ENCODE results near the gene FBP2. TPM values are rescaled to one million over a fixed set of nuclear protein-coding genes. Genes with fewer than 3 reads are reported as not detected.
"Not testable (repeated sequence)": the region's sequence is repeated elsewhere in the genome, so short reads cannot be mapped to it uniquely, and the experiment has no call there.

The FBP2 gene
- total and polyA plus RNA-seq, 4 donors = 0.02 to 0.88 TPM; not detected in 2

DNA sequence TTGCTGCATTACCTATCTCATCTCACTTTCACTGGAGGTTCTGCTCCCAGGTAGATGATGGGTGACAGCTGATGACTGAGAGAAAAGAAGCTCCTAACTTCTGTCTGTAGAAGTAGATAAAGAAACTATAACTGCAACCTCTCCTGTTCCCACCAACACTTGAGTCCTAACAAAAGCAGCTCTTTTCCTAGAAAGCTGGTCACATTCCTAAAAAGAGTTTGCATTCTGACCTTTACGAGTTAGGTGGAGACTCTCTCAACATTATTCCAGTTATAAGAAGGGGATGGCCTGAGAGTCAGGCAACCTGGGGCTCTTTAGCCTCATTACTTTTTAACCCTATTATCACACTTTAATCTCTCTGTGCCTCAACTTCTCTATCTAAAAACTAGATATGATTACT is 47.7 kb downstream of the FBP2 start:
- no peak overlapping the region for H3K4me3 ChIP-seq
- ATAC-seq (ENCODE audit: insufficient read depth, low FRiP score) (no peak), DNase-seq (no peak)
- H3K9ac ChIP-seq (ENCODE audit: insufficient read depth in 1 of 2, low read length in 2 of 2) = no peak overlapping the region
- H3K9me3 ChIP-seq (ENCODE audit: control insufficient read depth in 4 of 4, insufficient read depth in 3 of 4, low read length in 3 of 4) = no peaks in the 10 kb centered on the region
- H3K4me1 ChIP-seq (ENCODE audit: control insufficient read depth in 5 of 5, insufficient read depth in 5 of 5, low read length in 5 of 5) = no peaks in the 10 kb centered on the region
- H3K27ac ChIP-seq (ENCODE audit: low read depth in 1 of 2, low read length in 1 of 2) = no peak overlapping the region
- no peak for TF ChIP-seq CTCF (IDR thresholded peaks at IDR 0.05; ENCODE audit: control extremely low read depth, extremely low read depth)
- no peaks in the 10 kb centered on the region for H3K36me3 ChIP-seq (ENCODE audit: control insufficient read depth in 4 of 4, insufficient read depth in 4 of 4, low read length in 4 of 4)
- H3K27me3 ChIP-seq (ENCODE audit: control insufficient read depth in 3 of 3, insufficient read depth in 3 of 3, low read length in 2 of 3) = no peaks in the 10 kb centered on the region
- 55 to 79% methylated on average over 1 of the region's 1 CpG for WGBS, 2 donors

DNA sequence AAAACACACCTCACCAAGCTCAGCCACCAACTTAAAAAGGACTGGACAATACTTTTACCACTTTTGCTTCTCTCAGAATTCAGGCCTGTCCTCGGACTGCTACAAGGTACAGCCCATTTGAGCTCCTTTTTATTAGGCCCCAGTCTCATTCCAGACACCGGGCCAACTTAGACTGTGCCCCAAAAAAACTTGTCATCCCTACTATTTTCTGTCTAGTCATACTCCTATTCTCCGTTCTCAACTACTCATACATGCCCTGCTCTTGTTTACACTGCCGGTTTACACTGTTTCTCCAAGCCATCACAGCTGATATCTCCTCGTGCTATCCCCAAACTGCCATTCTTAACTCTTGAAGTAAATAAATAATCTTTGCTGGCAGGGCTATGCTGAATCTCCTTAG is 49.3 kb downstream of the FBP2 start:
- H3K4me3 ChIP-seq; H3K9me3 ChIP-seq (ENCODE audit: control insufficient read depth in 4 of 4, insufficient read depth in 3 of 4, low read length in 3 of 4); DNase-seq; H3K27ac ChIP-seq (ENCODE audit: low read depth in 1 of 2, low read length in 1 of 2); H3K4me1 ChIP-seq (ENCODE audit: control insufficient read depth in 5 of 5, insufficient read depth in 5 of 5, low read length in 5 of 5); ATAC-seq (ENCODE audit: insufficient read depth, low FRiP score); H3K36me3 ChIP-seq (ENCODE audit: control insufficient read depth in 4 of 4, insufficient read depth in 4 of 4, low read length in 4 of 4); H3K27me3 ChIP-seq (ENCODE audit: control insufficient read depth in 3 of 3, insufficient read depth in 3 of 3, low read length in 2 of 3); H3K9ac ChIP-seq (ENCODE audit: insufficient read depth in 1 of 2, low read length in 2 of 2): not testable (repeated sequence)
- 84 to 90% methylated on average over 2 to 3 of the region's 5 CpGs for WGBS, 2 donors

DNA sequence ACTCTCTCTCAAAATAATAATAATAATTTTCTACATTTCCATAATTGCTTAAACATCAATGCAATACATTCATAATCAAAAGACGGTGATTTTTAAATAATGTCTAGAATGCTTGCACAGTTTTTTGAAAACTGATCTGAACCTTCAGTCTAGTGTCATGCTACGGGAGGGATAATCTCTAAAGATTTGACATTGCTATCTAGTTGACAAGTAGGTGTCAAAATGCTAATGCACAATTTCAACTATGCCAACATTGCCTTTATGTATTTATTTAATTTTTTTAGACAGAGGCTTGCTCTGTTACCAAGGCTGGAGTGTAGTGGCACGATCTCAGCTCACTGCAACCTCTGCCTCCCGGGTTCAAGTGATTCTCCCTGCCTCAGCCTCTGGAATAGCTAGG is 54.7 kb downstream of the FBP2 start:
- ATAC-seq (ENCODE audit: insufficient read depth, low FRiP score) (no peak), DNase-seq (no peak)
- Histone ChIP-seq H3K27ac (ENCODE audit: low read depth in 1 of 2, low read length in 1 of 2) (no peak overlapping the region), H3K9me3 (ENCODE audit: control insufficient read depth in 4 of 4, insufficient read depth in 3 of 4, low read length in 3 of 4) (no peaks in the 10 kb centered on the region), H3K27me3 (ENCODE audit: control insufficient read depth in 3 of 3, insufficient read depth in 3 of 3, low read length in 2 of 3) (peaks cover 0 to 2% (median 0%) of the 10 kb centered on the region in 3 donors), H3K4me3 (no peak overlapping the region), H3K36me3 (ENCODE audit: control insufficient read depth in 4 of 4, insufficient read depth in 4 of 4, low read length in 4 of 4) (no peaks in the 10 kb centered on the region), H3K9ac (ENCODE audit: insufficient read depth in 1 of 2, low read length in 2 of 2) (no peak overlapping the region), H3K4me1 (ENCODE audit: control insufficient read depth in 5 of 5, insufficient read depth in 5 of 5, low read length in 5 of 5) (no peaks in the 10 kb centered on the region)
- WGBS, 2 donors = 89 to 98% methylated on average over 4 of the region's 4 CpGs
- TF ChIP-seq CTCF (IDR thresholded peaks at IDR 0.05; ENCODE audit: control extremely low read depth, extremely low read depth) = no peak

DNA sequence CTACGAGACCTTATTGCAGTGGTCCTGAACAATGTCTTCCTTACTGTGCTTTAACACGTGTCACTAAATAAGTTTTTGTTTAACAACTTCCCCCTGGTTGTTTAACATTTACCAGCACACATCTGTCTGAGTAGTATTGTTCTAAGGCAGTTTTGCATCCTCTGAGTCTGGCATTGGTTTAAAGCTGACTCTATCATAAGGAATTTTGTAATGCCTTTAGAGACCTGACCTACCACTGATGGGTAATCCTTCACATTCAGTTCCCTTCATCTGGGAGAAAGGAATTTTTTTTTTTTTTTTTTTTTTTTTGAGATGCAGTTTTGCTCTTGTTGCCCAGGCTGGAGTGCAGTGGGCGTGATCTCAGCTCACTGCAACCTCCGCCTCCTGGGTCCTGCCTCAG is 58.7 kb downstream of the FBP2 start:
- Histone ChIP-seq H3K4me3 (no peak overlapping the region), H3K9ac (ENCODE audit: insufficient read depth in 1 of 2, low read length in 2 of 2) (no peak overlapping the region), H3K9me3 (ENCODE audit: control insufficient read depth in 4 of 4, insufficient read depth in 3 of 4, low read length in 3 of 4) (no peaks in the 10 kb centered on the region), H3K36me3 (ENCODE audit: control insufficient read depth in 4 of 4, insufficient read depth in 4 of 4, low read length in 4 of 4) (no peaks in the 10 kb centered on the region), H3K27ac (ENCODE audit: low read depth in 1 of 2, low read length in 1 of 2) (no peak overlapping the region), H3K27me3 (ENCODE audit: control insufficient read depth in 3 of 3, insufficient read depth in 3 of 3, low read length in 2 of 3) (peaks cover 0 to 2% (median 0%) of the 10 kb centered on the region in 3 donors), H3K4me1 (ENCODE audit: control insufficient read depth in 5 of 5, insufficient read depth in 5 of 5, low read length in 5 of 5) (no peaks in the 10 kb centered on the region)
- TF ChIP-seq CTCF (IDR thresholded peaks at IDR 0.05; ENCODE audit: control extremely low read depth, extremely low read depth) = no peak
- WGBS, 2 donors = 80 to 85% methylated on average over 4 of the region's 4 CpGs
- ATAC-seq (ENCODE audit: insufficient read depth, low FRiP score) = no peak
- no peak for DNase-seq
